Ramos (cell line): ENCODE measurements around the gene ZFPM1.

Experiments
- in situ Hi-C: fragments of 300-500 bp; cut with MboI; formaldehyde crosslinking; loops from one replicate; pipeline ENCODE4 v1.14.3; 2022; ENCODE audit warnings: low sequenced_read_pairs; ENCODE audit not compliant: unreplicated experiment

Gene ZFPM1

GRCh38 chr16:88576307-88576706 lies 123.2 kb downstream of the ZFPM1 start:
- in situ Hi-C loops, result no loop called here

- in situ Hi-C loops, result no loop called here
These were observed 124.1 kb downstream of the ZFPM1 start for GRCh38 chr16:88577166-88577565.

DNA sequence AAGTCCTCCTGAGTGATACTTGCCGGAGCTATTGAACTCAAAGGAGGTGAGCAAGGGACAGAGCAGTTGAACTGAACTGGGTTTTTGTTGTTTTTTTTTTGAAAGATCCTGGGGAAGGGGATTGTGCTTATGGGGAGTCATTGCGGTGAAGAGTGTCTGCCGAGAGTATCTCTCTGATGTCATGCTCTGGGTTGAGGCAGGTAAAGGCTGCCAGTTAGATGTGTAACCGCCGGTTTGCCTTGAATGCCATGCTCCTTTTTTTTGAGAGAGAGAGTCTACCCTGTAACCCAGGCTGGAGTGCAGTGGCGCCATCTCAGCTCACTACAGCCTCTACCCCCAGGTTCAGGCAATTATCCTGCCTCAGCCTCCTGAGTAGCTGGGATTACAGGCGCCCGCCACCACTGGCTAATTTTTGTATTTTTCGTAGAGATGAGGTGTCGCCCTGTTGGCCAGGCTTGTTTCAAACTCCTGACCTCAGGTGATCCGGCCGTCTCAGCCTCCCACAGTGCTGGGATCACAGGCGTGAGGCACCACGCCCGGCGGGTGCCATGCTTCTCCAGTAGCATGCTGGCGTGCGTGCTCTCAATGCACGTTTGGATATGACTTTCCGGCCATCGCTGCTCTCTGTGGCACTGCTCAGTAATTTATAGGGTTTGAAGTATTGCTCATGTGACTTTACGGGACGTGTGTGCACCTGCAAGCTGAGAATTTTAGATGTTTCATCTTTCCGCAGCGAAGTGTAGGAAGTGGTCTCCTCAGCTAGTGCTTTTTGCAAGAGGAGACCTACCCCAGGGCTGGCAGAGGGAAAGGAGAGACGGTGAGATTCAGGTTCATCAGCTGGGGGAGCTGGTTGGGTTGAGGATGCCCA lies 125.6 kb downstream of the ZFPM1 start:
- in situ Hi-C loops, result no loop called here

GRCh38 chr16:88580371-88580770 lies 127.3 kb downstream of the ZFPM1 start:
- in situ Hi-C loops, result no loop called here

DNA sequence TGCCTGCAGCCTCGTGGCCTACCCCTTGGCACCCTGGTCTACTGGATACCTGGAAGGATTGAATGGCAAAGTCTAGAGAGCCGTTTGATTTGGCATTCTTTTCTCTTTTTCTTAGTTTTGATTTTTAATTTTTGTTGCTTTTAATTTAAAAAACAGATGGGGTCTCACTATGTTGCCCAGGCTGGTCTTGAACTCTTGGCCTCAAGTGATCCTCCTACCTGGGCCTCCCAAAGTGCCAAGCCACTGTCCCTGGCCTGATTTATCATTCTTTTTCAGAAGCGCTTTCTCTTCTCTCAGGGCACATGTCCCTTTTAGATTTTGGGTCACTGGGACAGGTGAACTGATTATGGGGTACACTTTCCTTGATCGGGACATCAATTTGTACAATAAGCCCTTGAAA lies 128.0 kb downstream of the ZFPM1 start:
- in situ Hi-C loops, result no loop called here

GRCh38 chr16:88582912-88583575 lies 130.0 kb downstream of the ZFPM1 start:
- in situ Hi-C loops, result no loop called here

- in situ Hi-C loops, result no loop called here
These were observed 131.6 kb downstream of the ZFPM1 start for GRCh38 chr16:88584676-88585075.

DNA sequence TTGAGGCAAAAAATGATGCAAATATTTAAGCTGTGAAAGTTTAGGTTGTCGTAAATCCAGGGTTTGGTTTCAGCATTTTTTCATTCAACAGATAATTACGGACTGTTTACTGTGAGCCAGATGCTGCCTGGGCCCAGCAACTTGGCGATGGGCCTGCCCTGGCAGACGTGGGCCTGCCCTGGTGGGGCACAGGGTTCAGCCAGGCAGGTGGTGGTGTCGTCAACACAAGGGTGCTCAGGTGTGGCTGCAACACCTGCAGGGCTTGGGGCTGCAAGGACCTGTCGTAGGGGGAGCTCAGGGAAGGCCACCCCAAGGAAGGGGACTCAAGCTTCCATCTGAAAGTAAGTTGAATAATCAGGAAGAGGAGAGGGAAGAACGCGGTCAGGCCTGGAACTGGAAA lies 132.2 kb downstream of the ZFPM1 start:
- in situ Hi-C loops, result no loop called here

DNA sequence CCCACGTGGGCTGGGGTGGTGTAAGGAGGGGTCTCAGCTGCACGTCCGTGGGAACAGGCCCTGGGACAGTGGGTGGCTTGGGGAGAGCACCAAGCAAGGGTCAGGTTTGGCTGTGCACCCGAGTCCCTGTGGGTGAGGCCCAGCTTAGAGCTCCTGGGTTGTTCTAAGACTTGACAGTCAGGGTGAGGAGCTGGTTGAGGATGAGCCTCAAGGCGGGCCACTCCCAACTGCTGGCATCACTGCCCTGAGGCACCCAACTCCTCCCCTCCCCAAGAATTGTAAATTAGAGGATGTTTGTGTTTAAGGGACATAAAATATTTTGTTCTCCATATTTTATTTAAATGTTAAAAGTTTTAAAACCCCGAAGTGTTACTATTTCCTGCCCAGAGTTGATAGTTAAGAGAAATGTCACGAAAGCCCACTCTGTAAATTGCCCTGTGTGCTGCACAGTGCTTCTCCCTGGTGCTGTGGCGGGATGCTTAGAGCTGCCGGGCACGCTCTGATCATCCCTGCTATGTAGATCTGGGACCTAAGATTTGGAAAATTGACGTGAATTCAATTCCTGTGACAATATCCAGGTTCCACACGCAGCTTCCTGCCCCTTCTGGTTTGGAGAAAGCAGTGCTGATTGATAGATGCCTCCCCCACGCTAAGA lies 133.0 kb downstream of the ZFPM1 start:
- in situ Hi-C loops, result no loop called here
